Measurements from ENCODE around the gene SYMPK.

The SYMPK gene

GRCh38 chr19:45881082-45881908, 18.3 kb upstream of the SYMPK start:
- DNase-seq (ENCODE audit: extremely low read depth, low read depth), result no peak
- TF ChIP-seq CTCF (IDR thresholded peaks at IDR 0.05; ENCODE audit: low read depth, low read length, missing control alignments), result no peak
- no peak overlapping the region for H3K4me3 ChIP-seq (replicated peaks; ENCODE audit: low read depth, low read length)

- no peak for TF ChIP-seq CTCF (IDR thresholded peaks at IDR 0.05; ENCODE audit: low read depth, low read length, missing control alignments)
- no peak for DNase-seq (ENCODE audit: extremely low read depth, low read depth)
- H3K4me3 ChIP-seq (replicated peaks; ENCODE audit: low read depth, low read length), result no peak overlapping the region
Measured at GRCh38 chr19:45879971-45880370, 17.0 kb upstream of the SYMPK start.

DNA sequence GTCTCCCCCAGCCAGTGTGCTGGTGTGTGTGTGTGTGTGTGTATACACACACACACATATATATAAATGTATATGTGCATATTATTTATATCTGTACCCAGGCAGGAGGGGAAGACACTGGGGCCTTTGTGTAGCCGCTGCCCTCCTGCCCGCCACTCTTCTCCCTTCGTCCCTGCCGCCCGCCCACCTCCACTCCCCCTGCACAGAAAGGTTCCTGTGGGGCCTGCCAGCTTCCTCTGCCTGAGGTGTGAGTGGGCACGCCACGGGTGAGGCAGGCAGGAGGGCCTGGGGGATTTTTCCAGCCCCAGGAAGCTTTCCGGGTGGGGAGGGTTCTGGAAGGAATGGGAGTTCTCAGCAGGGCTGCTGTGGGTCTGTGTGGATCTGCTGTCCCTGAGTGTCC, 16.1 kb upstream of the SYMPK start:
- TF ChIP-seq CTCF (IDR thresholded peaks at IDR 0.05; ENCODE audit: low read depth, low read length, missing control alignments), result no peak
- H3K4me3 ChIP-seq (replicated peaks; ENCODE audit: low read depth, low read length), result no peak overlapping the region
- DNase-seq (ENCODE audit: extremely low read depth, low read depth), result no peak

GRCh38 chr19:45878043-45878794, 15.3 kb upstream of the SYMPK start:
- TF ChIP-seq CTCF (IDR thresholded peaks at IDR 0.05; ENCODE audit: low read depth, low read length, missing control alignments), result no peak
- no peak overlapping the region for H3K4me3 ChIP-seq (replicated peaks; ENCODE audit: low read depth, low read length)
- no peak for DNase-seq (ENCODE audit: extremely low read depth, low read depth)

DNA sequence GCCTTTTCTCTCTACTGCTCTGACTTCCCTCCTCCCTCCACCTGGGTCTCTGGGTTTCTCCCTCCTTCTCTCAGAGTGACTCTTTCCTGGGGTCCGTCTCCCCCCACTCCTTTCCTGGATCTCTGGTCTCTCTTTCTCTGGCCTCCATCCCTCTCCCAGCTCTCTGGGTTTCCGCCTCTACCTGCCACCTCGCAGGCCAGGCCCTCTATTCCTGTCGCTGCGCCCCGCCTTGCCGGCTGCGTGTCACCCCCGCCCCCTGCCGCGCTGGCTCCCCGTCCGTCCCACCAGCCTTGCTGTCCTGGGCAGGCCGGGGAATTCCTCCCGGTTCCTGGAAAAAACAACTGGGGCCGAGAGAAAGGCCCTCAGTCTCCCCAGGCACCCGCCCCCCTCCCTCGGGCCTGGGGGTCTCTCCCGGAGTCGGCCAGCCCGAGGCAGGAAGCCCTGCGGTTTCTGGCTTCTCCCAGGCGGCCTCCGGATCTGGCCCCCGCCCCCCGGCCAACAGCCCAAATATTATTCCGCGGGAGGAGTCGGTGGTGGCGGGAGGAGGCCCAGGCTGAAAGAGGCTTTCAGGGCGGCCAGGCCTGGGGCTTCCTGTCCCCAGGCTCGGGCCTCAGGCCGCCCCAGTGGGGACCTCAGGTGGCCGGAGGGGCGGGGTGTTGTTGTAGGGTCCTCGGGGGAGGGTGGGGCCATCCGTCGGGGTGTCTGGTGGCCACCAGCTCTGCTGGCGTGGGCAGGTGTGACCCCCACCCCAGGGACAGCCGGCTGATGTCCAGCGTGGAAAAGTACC, 13.7 kb upstream of the SYMPK start:
- H3K4me3 ChIP-seq (replicated peaks; ENCODE audit: low read depth, low read length), result no peak overlapping the region
- DNase-seq (ENCODE audit: extremely low read depth, low read depth), result no peak
- no peak for TF ChIP-seq CTCF (IDR thresholded peaks at IDR 0.05; ENCODE audit: low read depth, low read length, missing control alignments)

- no peak overlapping the region for H3K4me3 ChIP-seq (replicated peaks; ENCODE audit: low read depth, low read length)
- no peak for TF ChIP-seq CTCF (IDR thresholded peaks at IDR 0.05; ENCODE audit: low read depth, low read length, missing control alignments)
- no peak for DNase-seq (ENCODE audit: extremely low read depth, low read depth)
Measured at GRCh38 chr19:45876161-45876410, 13.1 kb upstream of the SYMPK start.

Data from HFF-Myc (cell line).